HG02759 (cell line): ENCODE results near the gene F8A2.
"Not testable (repeated sequence)": the region's sequence is repeated elsewhere in the genome, so short reads cannot be mapped to it uniquely, and the experiment has no call there.

Experiments used
- ATAC-seq: cut with Tn5 transposase; IDR thresholded peaks from one replicate; pipeline ENCODE4 v1.9.1; 2021; ENCODE audit warnings: mild to moderate bottlenecking, moderate library complexity; ENCODE audit not compliant: unreplicated experiment

The F8A2 gene

GRCh38 chrX:155381843-155382528, at the start of gene F8A2:
F8A2 (plus strand) TSS chrX:155382095; CDS start chrX:155382115, 20 bp downstream.
- ATAC-seq: peak; percentile 87

- ATAC-seq: no peak
Observed at GRCh38 chrX:155333544-155334100, 48.3 kb upstream of the F8A2 start.

- ATAC-seq: no peak
Observed at GRCh38 chrX:155334486-155335336, 47.2 kb upstream of the F8A2 start, which contains the start of gene CLIC2. CLIC2 (minus strand) TSS chrX:155334614; CDS start chrX:155334427, 187 bp downstream.

GRCh38 chrX:155335337-155335712, 46.6 kb upstream of the F8A2 start:
- not testable (repeated sequence) for ATAC-seq

GRCh38 chrX:155345689-155346088, 36.2 kb upstream of the F8A2 start:
- not testable (repeated sequence) for ATAC-seq

- not testable (repeated sequence) for ATAC-seq
Observed at GRCh38 chrX:155349448-155349847, 32.4 kb upstream of the F8A2 start.

- ATAC-seq: not testable (repeated sequence)
Observed at GRCh38 chrX:155363712-155364111, 18.2 kb upstream of the F8A2 start.

GRCh38 chrX:155373777-155374458, 8.0 kb upstream of the F8A2 start:
- ATAC-seq: not testable (repeated sequence)

GRCh38 chrX:155379802-155380201, 2.1 kb upstream of the F8A2 start:
- ATAC-seq: not testable (repeated sequence)

- peak; percentile 47 for ATAC-seq
Observed at GRCh38 chrX:155382529-155382967, 653 bp downstream of the F8A2 start.

GRCh38 chrX:155389634-155390033, 7.7 kb downstream of the F8A2 start:
- no peak for ATAC-seq

GRCh38 chrX:155394747-155395276, 12.9 kb downstream of the F8A2 start:
- not testable (repeated sequence) for ATAC-seq

GRCh38 chrX:155406429-155406828, 24.5 kb downstream of the F8A2 start:
- no peak for ATAC-seq

GRCh38 chrX:155417769-155418168, 35.9 kb downstream of the F8A2 start:
- no peak for ATAC-seq
